IMR-90 (cell line): ENCODE data around the gene PACSIN2.

ENCODE experiments used
- BHLHE40 ChIP-seq: fragments of 150-350 bp; IDR thresholded peaks from 2 replicates; pipeline ENCODE4 v1.6.1; 2016; ENCODE audit warnings: mild to moderate bottlenecking, low read depth, low read length
- CEBPB ChIP-seq: IDR thresholded peaks from 2 replicates; pipeline ENCODE4 v1.6.1; 2012; ENCODE audit warnings: low read depth, low read length, improper control_type of control experiment
- CTCF ChIP-seq: conservative IDR thresholded peaks from 2 replicates; pipeline ENCODE4 v1.5.1; 2012; ENCODE audit warnings: mild to moderate bottlenecking, low read depth, low read length, improper control_type of control experiment
- FOS ChIP-seq: fragments of 150-350 bp; IDR thresholded peaks from 2 replicates; pipeline ENCODE4 v1.6.1; 2016; ENCODE audit warnings: low read depth, low read length
- MAZ ChIP-seq: IDR thresholded peaks from 2 replicates; pipeline ENCODE4 v1.6.1; 2012; ENCODE audit warnings: low read depth, mild to moderate bottlenecking, low read length, improper control_type of control experiment, moderate library complexity, borderline replicate concordance
- MXI1 ChIP-seq: IDR thresholded peaks from 2 replicates; pipeline ENCODE4 v1.6.1; 2012; ENCODE audit warnings: low read depth, mild to moderate bottlenecking, low read length, moderate library complexity, borderline replicate concordance
- NFE2L2 ChIP-seq: fragments of 150-350 bp; IDR thresholded peaks from 2 replicates; pipeline ENCODE4 v1.6.1; 2016; ENCODE audit warnings: low read depth, mild to moderate bottlenecking, low read length
- POLR2A ChIP-seq: IDR thresholded peaks from 2 replicates; pipeline ENCODE4 v1.6.1; 2012; ENCODE audit warnings: mild to moderate bottlenecking, low read depth, low read length
- RFX5 ChIP-seq: IDR thresholded peaks from 2 replicates; pipeline ENCODE4 v1.8.0; 2012; ENCODE audit warnings: low read depth, mild to moderate bottlenecking, low read length, moderate library complexity
- USF2 ChIP-seq: fragments of 150-350 bp; IDR thresholded peaks from 2 replicates; pipeline ENCODE4 v1.6.1; 2017; ENCODE audit warnings: mild to moderate bottlenecking, antibody characterized with exemption, low read length, low read depth

- TF ChIP-seq POLR2A: no peak
- TF ChIP-seq RFX5: no peak
- TF ChIP-seq CTCF: no peak
- TF ChIP-seq MAZ: no peak
- no peak for TF ChIP-seq NFE2L2
- no peak for TF ChIP-seq BHLHE40
- no peak for TF ChIP-seq FOS
- no peak for TF ChIP-seq CEBPB
- no peak for TF ChIP-seq USF2
- no peak for TF ChIP-seq MXI1
These were observed 157.0 kb downstream of the PACSIN2 start for GRCh38 chr22:42857845-42858481.
